Ammon's horn (tissue), 1 donor: ENCODE results near the gene SLC12A7.
"Not testable (repeated sequence)": the region's sequence is repeated elsewhere in the genome, so short reads cannot be mapped to it uniquely, and the experiment has no call there.

ENCODE experiments used
- DNase-seq: peaks from one replicate; pipeline ENCODE4 v3.0.0-alpha.2; 2016; ENCODE audit warnings: low spot score

Gene SLC12A7

GRCh38 chr5:1006656-1007071 lies 105.2 kb downstream of the SLC12A7 start:
- no peak for DNase-seq

DNA sequence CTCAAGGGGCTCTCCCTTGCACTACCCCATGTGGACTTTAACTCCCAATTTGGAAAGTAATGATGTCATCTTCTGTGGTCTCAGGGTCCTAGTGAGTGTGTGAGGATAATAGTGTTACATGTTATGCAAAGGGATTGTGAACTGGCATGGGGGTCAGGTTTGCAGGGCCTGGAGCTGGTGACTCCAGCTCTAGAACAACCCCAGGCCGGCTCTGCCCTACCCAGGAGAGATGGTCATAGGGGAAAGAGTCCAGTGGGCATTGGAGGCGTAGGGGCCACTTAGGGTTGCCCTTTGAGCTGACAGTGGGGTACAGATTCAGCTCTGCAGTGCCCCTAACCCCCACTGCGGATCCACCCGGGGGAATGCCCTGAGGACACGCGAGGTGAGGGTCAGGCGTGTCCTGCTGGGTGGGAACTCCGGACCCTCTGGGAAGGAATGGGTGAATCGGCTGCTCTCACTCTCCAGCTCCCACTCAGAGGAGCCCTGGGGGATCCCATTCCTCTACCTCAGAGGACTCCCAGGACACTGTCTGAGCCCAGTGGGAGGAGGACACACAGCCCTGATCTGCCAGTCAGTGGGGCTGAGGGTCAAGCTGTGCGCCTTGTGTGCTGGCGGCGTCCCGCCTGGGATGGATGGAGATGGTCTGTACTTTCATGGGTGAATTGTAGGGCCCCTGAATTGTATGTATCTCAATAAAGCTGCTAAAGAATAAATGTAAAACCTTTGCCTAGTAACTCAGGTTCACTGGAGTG lies 105.8 kb downstream of the SLC12A7 start:
- no peak for DNase-seq

GRCh38 chr5:1005249-1005851 lies 106.5 kb downstream of the SLC12A7 start:
- no peak for DNase-seq

DNA sequence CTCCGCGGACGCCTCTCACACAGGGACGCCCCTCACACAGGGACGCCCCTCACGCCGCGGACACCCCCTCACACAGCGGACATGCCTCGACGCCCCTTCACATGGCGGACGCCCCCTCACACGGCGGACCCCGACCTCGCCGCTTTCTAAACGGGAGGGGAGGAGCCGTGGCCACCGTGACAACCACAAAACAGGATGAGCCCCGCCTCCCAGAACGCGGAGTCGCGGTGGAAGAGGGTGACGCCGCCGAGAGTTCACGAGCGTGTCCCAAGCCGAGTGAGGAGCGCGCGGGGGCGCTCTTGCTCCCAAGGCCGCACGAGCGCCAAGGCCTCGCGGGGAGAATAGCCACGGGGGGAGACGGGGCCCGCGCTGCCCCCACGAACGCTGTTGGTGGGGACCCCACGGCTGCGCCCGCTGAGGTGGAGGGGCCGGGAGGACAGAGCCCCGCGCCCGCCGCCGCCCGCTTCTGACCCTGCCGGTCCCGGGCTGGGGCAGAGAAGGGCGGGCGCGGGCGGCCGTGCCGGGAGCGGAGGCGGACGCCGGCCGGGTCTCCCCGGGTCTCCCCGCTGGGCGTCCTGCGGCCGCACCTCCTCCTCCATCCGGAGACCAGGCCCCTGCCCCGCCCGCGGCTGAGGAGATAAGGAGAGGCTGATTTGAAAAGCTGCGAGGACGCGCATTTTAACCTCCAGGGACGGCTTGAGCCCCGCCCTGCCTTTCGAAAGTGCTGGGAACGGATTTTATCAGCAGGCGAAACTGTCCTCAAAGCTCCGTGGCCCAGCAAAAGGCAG lies 107.2 kb downstream of the SLC12A7 start:
- peak; percentile 54 for DNase-seq

DNA sequence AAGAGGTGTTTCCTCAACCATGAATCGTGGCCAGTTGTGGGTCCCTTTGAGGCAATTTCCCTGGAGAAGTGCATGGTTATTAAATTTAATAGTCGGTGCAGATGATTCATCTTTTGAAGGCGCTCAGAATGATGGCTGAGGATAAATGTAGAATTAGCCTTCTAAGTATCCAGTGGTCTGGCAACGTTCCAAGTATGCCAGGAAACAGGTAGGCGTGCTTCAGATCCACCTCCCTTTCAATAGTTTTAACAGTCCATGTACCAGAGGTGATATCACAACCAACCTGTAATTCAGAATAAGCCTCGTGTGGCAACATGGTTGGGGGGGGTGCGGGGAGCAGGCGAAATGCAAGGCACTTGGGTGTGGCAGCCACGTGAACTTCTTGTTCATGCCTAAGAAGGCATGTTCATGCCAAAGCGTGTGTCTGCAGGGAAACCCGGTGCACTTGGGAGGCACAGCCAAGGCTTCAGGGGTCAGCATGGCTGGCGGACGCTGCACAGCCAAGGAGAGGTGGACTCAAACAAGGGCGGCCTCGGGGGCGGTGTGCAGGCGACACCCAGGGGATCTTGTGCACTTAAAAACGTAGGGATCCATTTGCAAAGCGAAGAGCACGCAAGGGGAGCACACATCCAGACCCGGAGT lies 108.4 kb downstream of the SLC12A7 start:
- no peak for DNase-seq

GRCh38 chr5:1002836-1003235 lies 109.0 kb downstream of the SLC12A7 start:
- DNase-seq = no peak

- DNase-seq = no peak
Measured at GRCh38 chr5:1002271-1002546, 109.7 kb downstream of the SLC12A7 start.

DNA sequence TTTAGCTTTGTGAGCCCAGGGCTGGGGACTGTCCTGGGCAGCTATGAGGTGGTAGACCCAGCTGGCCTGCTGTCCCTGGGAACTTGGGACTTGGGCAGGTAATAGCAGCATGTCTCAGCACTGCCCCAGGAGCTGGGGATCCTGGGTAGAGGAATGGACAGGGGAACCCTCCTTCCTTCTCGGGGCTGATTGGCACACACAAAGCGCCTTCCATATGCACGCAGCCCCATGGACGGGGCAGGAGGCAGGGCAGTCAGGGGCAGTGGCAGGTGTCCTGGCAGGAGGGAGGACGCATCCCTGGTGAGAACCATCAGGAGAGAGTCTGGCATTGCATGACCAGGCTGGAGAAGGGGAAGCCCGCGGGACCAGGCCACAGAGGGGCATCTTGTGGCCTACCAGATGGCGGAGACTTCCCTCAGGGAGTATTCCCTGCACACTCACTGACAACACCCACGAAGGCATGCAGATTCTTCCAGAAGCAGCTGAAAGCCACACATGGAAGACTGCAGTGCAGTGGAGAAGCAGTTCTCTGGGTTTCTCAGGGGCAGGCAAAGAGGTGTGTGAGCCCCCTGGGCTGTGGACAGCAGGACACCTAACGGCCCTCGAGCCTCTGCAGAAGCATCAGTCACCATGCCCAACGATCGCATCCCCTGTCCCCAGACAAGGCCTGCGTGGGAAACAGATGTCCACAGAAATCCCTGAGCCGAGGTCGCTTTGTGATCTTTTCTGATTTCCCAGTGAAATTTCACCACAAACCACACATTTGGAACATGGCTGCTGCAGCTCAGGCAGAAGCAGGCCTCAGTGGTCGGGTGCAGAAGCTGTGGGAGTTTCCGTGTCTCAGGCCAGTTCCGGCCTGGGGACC lies 110.2 kb downstream of the SLC12A7 start:
- no peak for DNase-seq

- DNase-seq = not testable (repeated sequence)
Measured at GRCh38 chr5:1000831-1001230, 111.0 kb downstream of the SLC12A7 start.
